ENCODE measurements around the gene GADD45G.

- TF ChIP-seq, protein P1, sequence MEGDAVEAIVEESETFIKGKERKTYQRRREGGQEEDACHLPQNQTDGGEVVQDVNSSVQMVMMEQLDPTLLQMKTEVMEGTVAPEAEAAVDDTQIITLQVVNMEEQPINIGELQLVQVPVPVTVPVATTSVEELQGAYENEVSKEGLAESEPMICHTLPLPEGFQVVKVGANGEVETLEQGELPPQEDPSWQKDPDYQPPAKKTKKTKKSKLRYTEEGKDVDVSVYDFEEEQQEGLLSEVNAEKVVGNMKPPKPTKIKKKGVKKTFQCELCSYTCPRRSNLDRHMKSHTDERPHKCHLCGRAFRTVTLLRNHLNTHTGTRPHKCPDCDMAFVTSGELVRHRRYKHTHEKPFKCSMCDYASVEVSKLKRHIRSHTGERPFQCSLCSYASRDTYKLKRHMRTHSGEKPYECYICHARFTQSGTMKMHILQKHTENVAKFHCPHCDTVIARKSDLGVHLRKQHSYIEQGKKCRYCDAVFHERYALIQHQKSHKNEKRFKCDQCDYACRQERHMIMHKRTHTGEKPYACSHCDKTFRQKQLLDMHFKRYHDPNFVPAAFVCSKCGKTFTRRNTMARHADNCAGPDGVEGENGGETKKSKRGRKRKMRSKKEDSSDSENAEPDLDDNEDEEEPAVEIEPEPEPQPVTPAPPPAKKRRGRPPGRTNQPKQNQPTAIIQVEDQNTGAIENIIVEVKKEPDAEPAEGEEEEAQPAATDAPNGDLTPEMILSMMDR (IDR thresholded peaks at IDR 0.05) = no peak
- no peak for TF ChIP-seq POLR2AphosphoS5 (IDR thresholded peaks at IDR 0.05)
- no peak for TF ChIP-seq EP300 (IDR thresholded peaks at IDR 0.05)
- TF ChIP-seq POLR2A (IDR thresholded peaks at IDR 0.05) = no peak
Observed at GRCh38 chr9:89638359-89638758, 33.5 kb downstream of the GADD45G start.

Data from sigmoid colon (tissue), 4 donors.